HG03196 (cell line): ENCODE measurements around the gene PRR35.

Source experiments
- ATAC-seq: cut with Tn5 transposase; IDR thresholded peaks from one replicate; pipeline ENCODE4 v1.9.1; 2021; ENCODE audit not compliant: unreplicated experiment

PRR35 gene

DNA sequence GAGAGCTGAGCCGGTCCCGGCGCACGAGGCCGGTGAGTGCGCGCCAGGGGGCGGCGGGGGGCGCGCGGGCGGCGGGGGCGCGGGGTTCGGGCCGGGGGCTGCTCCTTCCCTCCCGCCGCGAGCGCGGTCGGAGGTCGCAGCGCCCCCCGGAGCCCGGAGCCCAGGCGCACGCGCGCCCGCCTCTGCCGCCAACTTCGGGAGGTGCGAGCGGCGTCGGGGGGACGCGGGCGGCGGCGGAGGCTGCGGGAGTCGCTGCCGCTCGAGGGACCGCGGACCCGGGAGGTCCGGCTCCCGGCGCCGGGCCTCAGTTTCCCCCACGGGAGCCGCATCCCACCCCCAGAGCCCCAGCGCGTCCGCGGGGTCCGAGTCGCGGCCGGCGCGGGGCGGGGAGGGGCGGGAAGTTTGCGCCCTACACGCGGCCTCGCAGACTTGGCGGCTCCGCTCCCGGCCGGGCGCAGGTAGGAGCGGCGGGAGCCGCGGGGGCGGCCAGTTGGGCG is at the start of gene PRR35:
TSS of gene PRR35 (plus strand) at position 191 of the 497 bp plus-strand sequence. CDS start 2,901 bp downstream, outside the sequence.
- no peak for ATAC-seq

DNA sequence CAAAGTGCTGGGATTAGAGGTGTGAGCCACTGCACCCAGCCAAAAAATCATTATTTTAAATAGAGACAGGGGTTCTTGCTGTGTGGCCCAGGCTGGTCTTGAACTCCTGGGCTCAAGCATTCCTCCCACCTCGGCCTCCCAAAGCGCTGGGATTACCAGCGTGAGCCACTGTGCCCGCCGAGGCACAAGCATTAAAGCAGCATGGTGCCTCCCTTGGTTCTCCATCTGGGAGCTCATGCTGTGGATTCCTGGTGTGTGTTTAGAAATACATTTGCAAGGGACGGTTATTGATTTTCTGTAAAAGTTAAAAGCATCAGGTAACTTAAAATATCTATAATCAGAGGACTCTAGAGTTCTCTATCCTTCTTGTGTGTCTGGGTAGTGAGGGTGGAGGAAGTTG is 47.4 kb upstream of the PRR35 start:
- no peak for ATAC-seq

- ATAC-seq: no peak
These were observed 46.2 kb upstream of the PRR35 start for GRCh38 chr16:513950-514349.

DNA sequence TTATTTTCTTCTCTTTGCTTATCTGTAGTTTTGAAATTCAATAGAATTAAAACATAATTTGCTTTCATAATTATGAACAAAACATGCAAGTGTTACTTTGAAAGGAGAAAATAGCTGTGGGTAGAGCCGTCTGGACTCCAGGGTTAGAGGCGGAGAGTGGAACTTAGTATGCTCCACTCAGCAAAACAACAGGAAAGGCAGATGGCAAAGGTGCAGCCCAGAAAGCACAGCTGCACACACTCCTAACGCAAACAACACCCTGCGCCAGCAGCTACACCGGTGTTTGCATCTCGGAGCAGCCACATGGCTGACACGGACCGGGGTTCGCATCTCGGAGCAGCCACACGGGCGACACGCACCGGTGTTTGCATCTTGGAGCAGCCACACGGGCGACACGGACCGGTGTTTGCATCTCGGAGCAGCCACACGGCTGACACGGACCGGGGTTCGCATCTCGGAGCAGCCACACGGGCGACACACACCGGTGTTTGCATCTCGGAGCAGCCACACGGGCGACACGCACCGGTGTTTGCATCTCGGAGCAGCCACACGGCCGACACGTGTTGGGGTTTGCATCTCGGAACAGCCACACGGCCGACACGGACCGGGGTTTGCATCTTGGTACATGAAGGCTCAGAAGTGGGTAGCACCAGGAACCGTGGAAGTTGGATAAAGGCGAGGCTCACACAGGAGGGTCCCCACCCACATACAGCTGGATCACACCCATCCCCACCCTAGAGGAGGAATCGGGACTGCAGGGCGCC is 44.8 kb upstream of the PRR35 start:
- no peak for ATAC-seq

- ATAC-seq: no peak
These were observed 44.3 kb upstream of the PRR35 start for GRCh38 chr16:515939-516226.

DNA sequence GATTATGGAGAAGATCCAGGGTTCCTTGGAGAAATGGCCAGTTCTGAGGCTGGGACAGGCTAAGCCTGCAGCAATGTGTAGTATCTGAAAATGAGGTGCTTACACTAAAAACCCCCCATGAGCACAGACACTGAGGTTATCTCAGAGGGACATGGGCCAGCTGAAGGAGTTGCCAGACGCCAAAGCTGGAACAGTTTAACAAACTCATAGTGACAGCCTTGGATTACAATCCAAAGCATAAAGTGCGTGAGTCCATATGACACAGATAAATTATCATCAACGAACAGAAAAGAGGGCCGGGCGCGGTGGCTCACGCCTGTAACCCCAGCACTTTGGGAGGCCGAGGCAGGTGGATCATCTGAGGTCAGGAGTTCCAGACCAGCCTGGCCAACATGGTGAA is 43.9 kb upstream of the PRR35 start:
- ATAC-seq: no peak

DNA sequence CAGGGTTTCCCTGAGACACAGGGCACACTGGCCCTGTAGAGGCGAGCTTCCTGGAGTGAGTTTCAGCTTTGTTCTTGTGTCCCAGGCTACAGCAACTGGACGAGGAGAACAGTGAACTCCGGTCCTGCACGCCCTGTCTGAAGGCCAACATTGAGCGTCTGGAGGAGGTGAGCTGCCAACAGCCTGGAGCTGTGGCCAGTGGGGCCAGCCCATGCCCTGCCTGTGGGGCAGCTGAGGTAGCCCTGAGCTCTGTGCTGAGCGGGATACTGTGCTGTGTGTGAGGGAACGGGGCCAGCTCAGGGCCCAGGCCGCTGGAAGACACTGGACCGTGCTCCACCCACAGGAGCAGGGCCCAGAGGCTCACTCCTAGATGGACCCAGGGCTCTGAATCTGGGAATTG is 41.3 kb upstream of the PRR35 start:
- no peak for ATAC-seq

DNA sequence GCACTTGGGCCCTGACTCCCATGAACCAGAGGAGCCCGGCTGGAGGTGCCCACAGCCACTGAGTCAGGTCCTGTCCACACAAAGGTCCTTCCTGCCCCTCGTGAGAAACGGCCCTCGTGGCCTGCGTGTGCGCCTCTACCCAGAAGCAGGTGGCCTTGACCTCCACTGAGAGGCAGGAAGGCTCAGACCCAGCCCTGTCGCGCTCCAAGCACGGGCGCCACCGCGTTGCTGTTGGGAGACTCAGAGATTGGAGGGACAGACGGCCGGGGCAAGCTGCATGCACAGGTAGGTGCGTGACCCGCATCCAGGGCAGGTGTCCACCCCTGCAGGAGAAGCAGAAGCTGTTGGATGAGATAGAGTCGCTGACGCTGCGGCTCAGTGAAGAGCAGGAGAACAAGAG is 40.8 kb upstream of the PRR35 start:
- ATAC-seq: no peak

DNA sequence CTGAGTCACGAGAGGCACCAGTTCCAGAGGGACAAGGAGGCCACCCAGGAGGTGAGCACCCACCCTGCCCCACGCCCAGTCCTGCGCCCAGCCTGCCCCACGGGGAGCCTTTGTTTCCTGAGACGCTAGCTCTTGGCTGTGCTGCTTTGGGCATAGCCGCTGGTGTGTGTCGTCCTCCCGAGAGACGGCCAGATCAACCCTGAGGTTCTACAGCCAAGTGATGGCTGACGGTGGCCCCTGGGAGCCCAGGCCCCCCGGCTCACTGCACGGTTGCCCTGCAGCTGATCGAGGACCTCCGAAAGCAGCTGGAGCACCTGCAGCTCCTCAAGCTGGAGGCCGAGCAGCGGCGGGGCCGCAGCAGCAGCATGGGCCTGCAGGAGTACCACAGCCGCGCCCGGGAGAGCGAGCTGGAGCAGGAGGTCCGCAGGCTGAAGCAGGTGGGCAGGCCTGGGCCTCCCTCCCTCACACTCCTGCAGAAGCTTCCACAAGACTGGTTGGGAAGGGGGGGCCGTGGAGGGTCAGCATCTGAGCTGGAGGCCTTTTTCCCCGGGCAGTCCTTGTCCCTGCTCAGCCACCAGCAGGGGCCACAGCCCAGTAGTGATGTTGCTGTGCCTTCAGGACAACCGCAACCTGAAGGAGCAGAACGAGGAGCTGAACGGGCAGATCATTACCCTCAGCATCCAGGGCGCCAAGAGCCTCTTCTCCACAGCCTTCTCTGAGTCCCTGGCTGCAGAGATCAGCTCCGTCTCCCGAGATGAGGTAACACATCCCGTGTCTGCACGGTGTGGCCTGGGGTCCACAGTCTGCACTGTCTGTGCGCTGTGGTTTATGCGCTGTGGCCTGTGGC is 40.1 kb upstream of the PRR35 start:
- no peak for ATAC-seq

- ATAC-seq: no peak
These were observed 39.3 kb upstream of the PRR35 start for GRCh38 chr16:520847-521246.

DNA sequence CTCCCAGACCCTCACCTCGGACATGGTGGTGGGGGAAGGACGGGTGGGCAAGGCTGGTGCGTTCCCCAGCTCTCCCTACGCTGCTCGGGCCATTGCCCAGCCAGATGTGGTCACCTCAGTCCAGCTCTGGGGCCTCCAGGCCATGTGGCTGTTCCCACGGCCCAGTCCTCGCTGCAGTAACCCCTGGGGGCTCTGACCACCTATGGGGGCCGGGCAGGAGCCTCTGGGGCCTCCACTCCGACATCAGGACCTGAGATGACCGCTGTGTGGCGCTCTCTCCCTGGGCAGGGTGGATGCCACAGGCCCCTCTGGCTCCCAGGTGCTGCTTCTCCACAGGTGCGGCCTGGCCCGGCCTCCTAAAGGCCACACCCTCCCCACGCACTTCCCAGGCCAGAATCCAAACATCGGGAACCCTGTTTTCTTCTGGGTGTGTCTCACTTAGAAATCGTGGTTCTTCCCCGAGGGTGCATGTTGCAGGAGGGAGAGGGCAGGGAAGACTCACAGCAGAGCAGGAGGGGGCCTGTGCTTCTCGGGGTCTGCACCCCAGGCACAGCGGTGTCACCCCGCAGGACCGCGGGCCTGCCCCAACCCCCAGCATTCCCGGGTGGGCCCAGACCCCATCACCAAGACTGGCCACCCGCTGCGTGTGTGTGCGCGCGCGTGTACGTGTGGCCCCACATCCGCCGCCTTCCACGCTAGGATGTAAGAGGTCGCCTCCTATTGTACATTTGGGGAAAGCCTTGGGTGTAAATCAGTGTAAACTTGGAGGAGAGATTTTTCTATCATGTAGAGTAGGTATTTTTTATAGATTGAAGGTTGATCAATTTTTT is 38.6 kb upstream of the PRR35 start:
- no peak for ATAC-seq

DNA sequence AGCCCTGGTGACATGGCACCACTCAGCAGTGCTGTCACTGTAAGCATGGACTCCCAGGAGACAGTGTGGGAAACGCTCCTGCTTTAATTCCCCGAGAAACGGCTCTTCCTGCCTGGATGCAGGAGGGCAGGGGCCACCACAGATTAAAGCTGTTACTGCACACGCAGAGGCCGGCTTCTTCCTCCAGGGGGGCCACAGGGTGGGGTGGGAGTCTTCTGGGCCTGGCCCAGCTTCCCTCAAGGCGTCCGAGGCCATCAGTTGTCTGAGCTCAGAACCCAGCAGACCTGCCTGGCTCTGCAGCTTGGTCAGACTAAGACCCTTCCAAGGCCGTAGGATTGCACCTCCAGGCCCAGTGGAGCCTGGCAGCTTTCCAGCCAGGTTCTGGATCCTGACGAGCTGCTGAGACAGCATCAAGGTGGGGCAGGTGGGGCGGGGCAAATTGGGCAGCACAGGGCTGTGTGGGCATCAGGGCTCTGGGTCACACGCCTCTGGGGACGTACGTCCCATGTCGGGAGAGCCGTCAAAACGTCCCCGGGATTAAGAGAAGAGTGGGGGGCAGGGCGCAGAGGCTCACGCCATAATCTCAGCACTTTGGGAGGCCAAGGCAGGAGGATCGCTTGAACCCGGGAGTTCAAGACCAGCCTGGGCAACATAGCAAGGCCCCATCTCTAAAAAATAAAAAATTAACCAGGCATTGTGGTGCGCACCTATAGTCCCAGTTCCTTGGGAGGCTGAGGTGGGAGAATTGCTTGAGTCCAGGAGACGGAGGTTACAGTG is 37.7 kb upstream of the PRR35 start:
- ATAC-seq: no peak

- no peak for ATAC-seq
These were observed 37.0 kb upstream of the PRR35 start for GRCh38 chr16:523097-523741.

- no peak for ATAC-seq
These were observed 35.7 kb upstream of the PRR35 start for GRCh38 chr16:524274-525040.

DNA sequence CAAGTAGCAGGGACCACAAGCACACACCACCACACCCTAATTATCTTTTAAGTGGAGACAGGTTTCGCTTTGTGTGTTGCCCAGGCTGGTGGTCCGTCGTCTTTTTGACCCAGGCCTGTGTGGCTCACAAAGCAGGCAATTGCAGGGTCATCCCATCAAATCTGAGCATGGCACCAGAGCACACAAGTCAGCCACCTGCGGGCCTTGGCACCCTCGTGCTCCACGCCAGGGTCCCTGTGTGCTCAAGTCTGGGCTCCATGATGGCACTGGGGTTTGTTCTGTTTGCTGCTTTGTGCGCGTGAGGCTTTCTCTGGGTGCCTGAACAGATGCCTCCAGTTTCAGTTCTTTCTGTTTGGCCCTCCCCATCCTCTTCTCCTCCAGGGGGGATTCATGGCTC is 35.1 kb upstream of the PRR35 start:
- ATAC-seq: no peak

GRCh38 chr16:525520-526180 is 34.5 kb upstream of the PRR35 start:
- no peak for ATAC-seq

GRCh38 chr16:526181-527014 is 33.8 kb upstream of the PRR35 start:
- ATAC-seq: no peak
